Fibroblast of lung (primary cell): ENCODE measurements around the gene SSUH2. TPM values are rescaled to one million over a fixed set of nuclear protein-coding genes. Genes with fewer than 3 reads are reported as not detected.

Experiments used
- DNase-seq, 2 donors: peaks; one replicate each; pipeline versions ENCODE4 v3.0.0 to v3.0.0-alpha.2; 2010; ENCODE audit warnings: low read depth in 2 of 2
- H2AFZ ChIP-seq: 2 replicates; pipeline ENCODE4 v1.5.1; 2012; ENCODE audit warnings: low read length, control low read depth, inconsistent platforms
- H3K27ac ChIP-seq: 2 replicates; pipeline ENCODE4 v1.5.1; 2011; ENCODE audit warnings: low read length, control low read depth; ENCODE audit not compliant: insufficient read depth
- H3K27me3 ChIP-seq: 2 replicates; pipeline ENCODE4 v1.5.1; 2011; ENCODE audit warnings: mild to moderate bottlenecking, low read length; ENCODE audit not compliant: control insufficient read depth, insufficient read depth
- H3K36me3 ChIP-seq: 2 replicates; pipeline ENCODE4 v1.5.1; 2011; ENCODE audit warnings: low read length; ENCODE audit not compliant: control insufficient read depth, insufficient read depth
- H3K4me1 ChIP-seq: 2 replicates; pipeline ENCODE4 v1.5.1; 2011; ENCODE audit warnings: low read length; ENCODE audit not compliant: control insufficient read depth, insufficient read depth; ENCODE audit errors: extremely low read depth
- H3K4me2 ChIP-seq: 2 replicates; pipeline ENCODE4 v1.5.1; 2011; ENCODE audit warnings: low read length, control low read depth; ENCODE audit not compliant: insufficient read depth; ENCODE audit errors: extremely low read depth
- H3K4me3 ChIP-seq, 4 experiments: fragments of 200-600 bp in 1 of 4; sonication (generic) in 1 of 4; replicated peaks in 1 of 4; 2 replicates each; pipeline ENCODE4 v1.5.1; 2011 to 2016; ENCODE audit warnings: low read length in 4 of 4, low read depth in 3 of 4, mild to moderate bottlenecking in 3 of 4, control low read depth in 2 of 4, inconsistent platforms in 1 of 4, mixed read lengths in 1 of 4; ENCODE audit not compliant: insufficient read depth in 1 of 4; ENCODE audit errors: control extremely low read depth in 1 of 4
- H3K79me2 ChIP-seq: 2 replicates; pipeline ENCODE4 v1.5.1; 2012; ENCODE audit warnings: mild to moderate bottlenecking, low read length, inconsistent platforms; ENCODE audit not compliant: control insufficient read depth, insufficient read depth
- H3K9ac ChIP-seq: 2 replicates; pipeline ENCODE4 v1.5.1; 2011; ENCODE audit warnings: mild to moderate bottlenecking, low read length, control low read depth; ENCODE audit not compliant: insufficient read depth
- H3K9me3 ChIP-seq: 2 replicates; pipeline ENCODE4 v1.5.1; 2012; ENCODE audit warnings: low read depth, low read length; ENCODE audit not compliant: control insufficient read depth, insufficient read depth
- H4K20me1 ChIP-seq: 2 replicates; pipeline ENCODE4 v1.5.1; 2011; ENCODE audit warnings: low read length; ENCODE audit not compliant: control insufficient read depth, insufficient read depth; ENCODE audit errors: extremely low read depth
- EZH2 ChIP-seq: IDR thresholded peaks from 2 replicates; pipeline ENCODE4 v1.5.1; 2012; ENCODE audit warnings: low read length, control low read depth, mild to moderate bottlenecking; ENCODE audit errors: missing control alignments
- polyA plus RNA-seq, 2 donors: library from polyadenylated mRNA; depleted of rRNA in 1 of 2; stranded (reverse) in 1 of 2; unstranded in 1 of 2; fragments of >200 nt; gene quantifications; 2 replicates each; pipeline ENCODE4 v1.2.1, GENCODE V29; 2011 to 2012; ENCODE audit warnings: missing spikeins in 1 of 2
- total RNA-seq: library from RNA; depleted of rRNA; stranded (reverse); fragments of >200 nt; gene quantifications from 2 replicates; pipeline ENCODE4 v1.2.1, GENCODE V29; 2014
- TF ChIP-seq, protein P1 (sequence below), 2 donors: IDR thresholded peaks in 1 of 2; conservative IDR thresholded peaks in 1 of 2; 1 replicate in 1 of 2; 2 replicates in 1 of 2; pipeline ENCODE4 v1.5.1; 2011 to 2012; ENCODE audit warnings: low read length in 2 of 2, control low read depth in 1 of 2, inconsistent platforms in 1 of 2, low read depth in 1 of 2, mild to moderate bottlenecking in 1 of 2

Gene SSUH2
- total and polyA plus RNA-seq, 2 donors (not counting 1 experiment from before 2014, with no cell fraction given) = 0.02 TPM; not detected in 1

GRCh38 chr3:8618950-8619349, 25.6 kb downstream of the SSUH2 start:
- no peaks in the 10 kb centered on the region for H3K9me3 ChIP-seq
- no peak for TF ChIP-seq EZH2
- TF ChIP-seq, protein P1, sequence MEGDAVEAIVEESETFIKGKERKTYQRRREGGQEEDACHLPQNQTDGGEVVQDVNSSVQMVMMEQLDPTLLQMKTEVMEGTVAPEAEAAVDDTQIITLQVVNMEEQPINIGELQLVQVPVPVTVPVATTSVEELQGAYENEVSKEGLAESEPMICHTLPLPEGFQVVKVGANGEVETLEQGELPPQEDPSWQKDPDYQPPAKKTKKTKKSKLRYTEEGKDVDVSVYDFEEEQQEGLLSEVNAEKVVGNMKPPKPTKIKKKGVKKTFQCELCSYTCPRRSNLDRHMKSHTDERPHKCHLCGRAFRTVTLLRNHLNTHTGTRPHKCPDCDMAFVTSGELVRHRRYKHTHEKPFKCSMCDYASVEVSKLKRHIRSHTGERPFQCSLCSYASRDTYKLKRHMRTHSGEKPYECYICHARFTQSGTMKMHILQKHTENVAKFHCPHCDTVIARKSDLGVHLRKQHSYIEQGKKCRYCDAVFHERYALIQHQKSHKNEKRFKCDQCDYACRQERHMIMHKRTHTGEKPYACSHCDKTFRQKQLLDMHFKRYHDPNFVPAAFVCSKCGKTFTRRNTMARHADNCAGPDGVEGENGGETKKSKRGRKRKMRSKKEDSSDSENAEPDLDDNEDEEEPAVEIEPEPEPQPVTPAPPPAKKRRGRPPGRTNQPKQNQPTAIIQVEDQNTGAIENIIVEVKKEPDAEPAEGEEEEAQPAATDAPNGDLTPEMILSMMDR (conservative IDR thresholded peaks at IDR 0.05 in 1 of 2, IDR thresholded peaks at IDR 0.05 in 1 of 2; ENCODE audit: low read depth in 1 of 2, low read length in 2 of 2) = no peak
- H3K4me2 ChIP-seq = no peak overlapping the region
- no peak overlapping the region for H3K27ac ChIP-seq
- H2AFZ ChIP-seq = no peak overlapping the region
- no peak overlapping the region for H3K9ac ChIP-seq
- H3K4me3 ChIP-seq = no peak overlapping the region
- H3K36me3 ChIP-seq = no peaks in the 10 kb centered on the region
- H3K27me3 ChIP-seq = no peaks in the 10 kb centered on the region
- peaks cover 13% of the 10 kb centered on the region for H3K4me1 ChIP-seq
- H4K20me1 ChIP-seq = no peaks in the 10 kb centered on the region
- DNase-seq = no peak
- no peaks in the 10 kb centered on the region for H3K79me2 ChIP-seq

DNA sequence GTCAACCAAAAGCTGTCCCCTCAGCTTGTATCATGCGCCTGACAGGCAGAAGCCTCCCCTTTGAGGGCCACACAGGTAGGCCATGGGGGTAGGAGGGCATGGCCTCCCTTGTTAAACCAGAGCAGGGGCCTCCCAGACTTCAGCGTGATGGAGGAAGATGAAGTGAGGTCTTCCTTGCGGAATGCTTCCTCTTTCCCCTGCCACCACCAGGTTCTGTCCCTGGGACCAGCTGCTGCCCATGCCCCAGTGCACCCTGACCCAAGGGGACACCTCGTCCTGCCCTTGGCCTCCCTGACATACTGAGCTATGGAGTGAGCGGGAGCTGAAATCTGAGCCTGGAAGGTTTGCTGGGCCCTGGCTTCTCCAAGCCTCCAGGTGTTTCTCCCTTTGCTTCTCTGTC, 26.7 kb downstream of the SSUH2 start:
- no peaks in the 10 kb centered on the region for H3K27me3 ChIP-seq
- TF ChIP-seq, protein P1 (conservative IDR thresholded peaks at IDR 0.05 in 1 of 2, IDR thresholded peaks at IDR 0.05 in 1 of 2; ENCODE audit: low read depth in 1 of 2, low read length in 2 of 2) = no peak
- TF ChIP-seq EZH2 = no peak
- no peaks in the 10 kb centered on the region for H3K9me3 ChIP-seq
- no peak overlapping the region for H3K27ac ChIP-seq
- H4K20me1 ChIP-seq = no peaks in the 10 kb centered on the region
- no peak overlapping the region for H3K9ac ChIP-seq
- no peak overlapping the region for H3K4me3 ChIP-seq
- H3K4me2 ChIP-seq = no peak overlapping the region
- no peaks in the 10 kb centered on the region for H3K36me3 ChIP-seq
- no peak for DNase-seq
- no peaks in the 10 kb centered on the region for H3K79me2 ChIP-seq
- H2AFZ ChIP-seq = no peak overlapping the region
- peaks cover 11% of the 10 kb centered on the region for H3K4me1 ChIP-seq

DNA sequence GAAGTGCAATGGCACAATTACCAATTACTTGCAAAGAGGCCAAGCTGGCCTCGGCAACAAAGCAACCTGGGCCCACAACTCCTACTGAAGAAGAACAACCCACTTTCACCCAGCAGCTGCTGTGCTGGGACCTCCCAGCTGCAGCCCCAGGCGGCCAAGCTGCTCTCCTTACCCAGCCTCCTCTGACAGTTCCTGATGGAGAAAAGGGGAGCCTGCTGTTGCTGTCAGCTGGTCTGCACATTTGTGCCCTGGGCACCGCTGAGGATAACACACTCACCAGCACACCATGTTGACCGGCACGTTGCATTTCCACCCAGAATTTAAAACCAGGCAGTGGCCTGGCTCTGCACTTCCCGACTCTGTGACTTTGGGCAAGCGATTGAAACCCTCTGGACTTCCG, 33.6 kb downstream of the SSUH2 start:
- Histone ChIP-seq H4K20me1 (no peaks in the 10 kb centered on the region), H3K36me3 (no peaks in the 10 kb centered on the region), H3K9me3 (no peaks in the 10 kb centered on the region), H3K9ac (no peak overlapping the region), H3K4me1 (peaks cover 5% of the 10 kb centered on the region), H3K4me2 (no peak overlapping the region), H3K27me3 (no peaks in the 10 kb centered on the region), H3K4me3 (no peak overlapping the region), H3K27ac (no peak overlapping the region), H2AFZ (no peak overlapping the region), H3K79me2 (no peaks in the 10 kb centered on the region)
- TF ChIP-seq EZH2 = no peak
- TF ChIP-seq, protein P1 (conservative IDR thresholded peaks at IDR 0.05 in 1 of 2, IDR thresholded peaks at IDR 0.05 in 1 of 2; ENCODE audit: low read depth in 1 of 2, low read length in 2 of 2) = no peak
- DNase-seq = no peak
